Medulla oblongata (tissue), 1 donor: ENCODE measurements around the gene PSAP.

Experiments
- DNase-seq: peaks from one replicate; pipeline ENCODE4 v3.0.0-alpha.2; 2015; ENCODE audit errors: extremely low spot score

PSAP gene

DNA sequence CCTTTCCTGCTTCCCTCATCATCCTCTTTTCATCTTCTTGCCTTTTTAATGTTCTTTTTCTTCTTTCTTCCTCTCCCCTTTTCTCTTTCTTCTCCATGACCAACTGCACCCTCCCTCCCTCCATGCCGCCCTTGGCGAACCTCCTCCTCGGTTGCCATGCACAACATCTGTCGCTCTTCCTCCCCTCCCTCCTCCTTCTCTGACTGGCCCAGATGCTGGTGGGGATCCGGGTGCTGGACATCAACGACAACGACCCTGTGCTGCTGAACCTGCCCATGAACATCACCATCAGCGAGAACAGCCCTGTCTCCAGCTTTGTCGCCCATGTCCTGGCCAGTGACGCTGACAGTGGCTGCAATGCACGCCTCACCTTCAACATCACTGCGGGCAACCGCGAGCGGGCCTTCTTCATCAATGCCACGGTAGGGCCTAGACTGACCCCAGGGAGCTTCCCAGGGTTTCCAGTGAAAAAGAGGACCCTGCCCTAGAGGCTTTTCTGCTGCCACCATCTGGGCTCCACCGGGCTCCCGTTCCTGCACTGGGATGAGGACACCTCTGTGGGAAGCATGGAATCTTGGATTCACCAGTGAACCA lies 66.3 kb downstream of the PSAP start:
- DNase-seq, result no peak

DNA sequence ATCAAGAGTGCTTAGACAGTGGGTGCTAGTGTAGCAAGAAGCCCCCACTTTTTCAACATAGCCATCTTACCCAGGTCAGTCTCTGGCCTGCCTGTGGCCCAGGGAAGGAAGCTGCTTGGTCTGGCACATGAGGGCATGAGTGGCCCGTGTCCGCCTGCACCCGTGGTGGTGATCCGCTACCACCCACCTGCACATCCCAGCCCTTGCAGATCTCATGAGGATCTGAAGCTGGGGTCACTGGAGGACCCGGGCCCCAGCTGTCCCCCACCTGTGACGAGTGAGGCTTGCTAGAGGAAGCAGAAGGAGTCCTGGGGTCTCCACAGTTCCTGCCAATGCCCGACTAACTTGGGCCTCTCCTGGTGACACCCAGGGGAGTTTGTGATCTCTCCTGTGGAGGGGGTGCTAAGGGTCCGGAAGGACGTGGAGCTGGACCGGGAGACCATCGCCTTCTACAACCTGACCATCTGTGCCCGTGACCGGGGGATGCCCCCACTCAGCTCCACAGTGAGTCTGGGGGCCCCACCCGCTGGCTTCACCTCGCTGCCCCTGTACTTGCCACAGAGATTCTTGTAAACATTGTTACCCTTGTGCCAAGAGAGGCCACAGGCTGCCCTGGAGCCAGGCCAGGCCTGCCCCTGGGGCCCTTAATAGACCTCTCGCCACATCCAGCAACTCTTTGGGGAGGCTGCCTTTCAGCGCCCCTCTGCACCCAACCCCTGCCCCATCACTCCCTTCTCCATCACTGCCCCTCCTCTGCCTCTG lies 67.0 kb downstream of the PSAP start:
- no peak for DNase-seq

DNA sequence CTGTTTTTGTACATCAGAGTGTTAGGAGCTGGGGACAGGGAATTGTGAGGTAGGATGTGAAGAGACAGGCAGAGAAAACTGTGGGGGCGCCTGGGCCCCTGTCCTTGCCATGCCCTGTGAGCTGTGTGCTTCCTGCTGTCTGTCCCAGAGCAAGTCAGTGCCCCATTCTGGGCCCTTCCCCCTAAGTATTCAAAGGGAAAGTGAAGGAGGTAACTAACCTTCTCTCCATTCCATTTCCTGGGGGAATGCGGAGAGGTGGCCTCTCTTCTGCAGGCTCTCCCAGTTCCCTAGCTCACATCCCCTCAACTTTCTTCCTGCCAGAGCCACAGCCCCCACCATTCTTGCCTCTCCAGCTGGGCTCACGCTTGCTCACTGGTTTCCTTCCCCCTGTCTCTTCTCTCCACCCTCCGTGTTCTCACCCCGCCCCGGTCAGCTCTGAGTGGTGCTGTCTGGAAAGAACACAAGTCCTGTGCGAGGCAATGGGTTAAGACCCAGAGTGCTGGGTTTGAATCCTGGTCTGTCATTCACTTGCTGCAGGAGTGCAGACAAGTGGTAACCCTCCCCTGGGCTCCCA lies 68.0 kb downstream of the PSAP start:
- DNase-seq, result no peak

DNA sequence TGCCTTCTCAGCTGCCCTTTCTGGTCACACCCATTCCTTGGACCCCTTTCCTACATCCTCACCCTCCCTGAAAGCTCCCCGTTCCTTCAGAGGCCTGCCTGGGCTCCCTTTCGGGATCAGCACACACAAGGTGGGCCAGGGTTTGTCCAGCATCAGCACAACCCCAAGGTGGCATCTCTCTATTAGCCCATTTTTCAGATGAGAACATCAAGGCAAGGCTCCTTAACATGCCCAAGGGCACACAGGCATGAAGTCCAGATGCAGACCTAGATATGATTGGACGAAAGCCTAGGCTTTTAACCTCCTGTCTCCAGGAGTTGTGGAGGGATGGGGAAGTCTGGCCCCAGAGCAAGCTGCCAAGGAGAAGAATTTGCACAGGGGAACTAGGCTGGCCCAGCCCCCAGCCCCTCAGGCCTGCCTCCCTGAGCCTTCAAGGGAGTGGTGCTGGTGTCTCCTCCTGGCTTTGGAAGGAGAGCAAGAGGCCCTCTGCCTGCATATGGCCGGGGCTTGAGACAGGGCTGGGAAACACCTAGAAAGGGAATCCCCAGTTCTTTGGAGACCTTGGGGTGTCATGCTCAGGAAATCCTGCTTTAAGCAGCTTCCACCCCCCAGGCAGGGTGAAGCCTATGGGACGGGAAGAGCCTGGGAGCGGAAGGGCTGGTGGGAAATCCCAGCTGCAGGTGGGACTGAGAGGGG lies 68.7 kb downstream of the PSAP start:
- DNase-seq, result no peak

DNA sequence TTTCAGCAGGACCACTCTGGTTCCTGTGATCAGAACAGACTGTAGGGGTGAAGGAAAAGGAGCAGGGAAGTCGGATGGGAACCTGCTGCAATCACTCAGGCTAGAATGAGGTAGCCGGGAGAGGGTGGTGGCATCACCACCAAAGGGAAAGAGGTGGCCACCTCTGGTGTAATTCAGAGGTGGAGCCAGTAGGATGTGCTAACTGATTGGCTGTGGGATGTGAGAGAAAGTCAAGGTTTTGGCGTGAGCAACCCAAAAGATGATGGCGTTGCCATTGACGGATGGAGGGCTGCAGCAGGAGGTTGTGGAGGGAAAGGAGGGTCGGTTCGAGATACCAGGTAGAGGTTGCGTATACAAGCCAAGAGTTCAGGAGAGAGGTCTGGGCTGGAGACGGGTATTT lies 70.3 kb downstream of the PSAP start:
- no peak for DNase-seq

DNA sequence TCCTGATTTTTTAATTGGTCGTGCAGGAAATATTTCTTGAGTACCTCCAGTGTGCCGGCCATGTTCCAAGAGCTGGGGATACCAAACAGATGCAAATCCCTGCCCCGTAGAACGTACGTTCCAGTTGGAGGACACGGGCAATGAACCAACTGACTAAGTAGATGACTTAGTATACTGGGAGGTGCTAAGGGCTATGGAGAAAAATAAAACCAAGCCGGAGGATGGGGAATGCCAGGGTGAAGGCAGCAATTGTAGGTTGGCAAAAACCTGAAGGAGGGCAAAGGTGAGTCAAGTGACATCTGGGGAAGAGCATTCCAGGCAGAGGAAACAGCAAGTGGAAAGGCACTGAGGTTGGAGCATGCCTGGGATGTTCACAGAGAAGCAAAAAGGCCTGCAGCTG lies 70.9 kb downstream of the PSAP start:
- DNase-seq, result no peak

DNA sequence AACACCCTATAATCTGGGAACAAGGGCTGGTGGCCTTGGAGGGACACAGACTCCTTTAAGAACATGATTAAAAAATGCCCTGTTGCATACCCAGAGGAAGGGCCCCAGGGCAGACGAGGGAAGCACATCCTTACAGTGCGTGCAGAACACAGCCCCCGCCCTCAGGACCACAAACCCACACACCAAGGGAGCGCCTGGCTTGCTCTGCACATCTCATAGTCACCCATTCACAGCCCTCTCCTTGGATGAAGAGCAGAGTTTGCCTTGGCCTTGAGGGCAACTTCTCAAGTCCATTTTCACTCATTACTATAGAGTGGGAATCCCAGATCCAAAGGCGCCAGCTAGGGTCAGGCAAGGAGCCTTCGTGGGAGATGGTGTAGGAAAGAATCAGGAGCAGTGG lies 71.4 kb downstream of the PSAP start:
- DNase-seq, result no peak

DNA sequence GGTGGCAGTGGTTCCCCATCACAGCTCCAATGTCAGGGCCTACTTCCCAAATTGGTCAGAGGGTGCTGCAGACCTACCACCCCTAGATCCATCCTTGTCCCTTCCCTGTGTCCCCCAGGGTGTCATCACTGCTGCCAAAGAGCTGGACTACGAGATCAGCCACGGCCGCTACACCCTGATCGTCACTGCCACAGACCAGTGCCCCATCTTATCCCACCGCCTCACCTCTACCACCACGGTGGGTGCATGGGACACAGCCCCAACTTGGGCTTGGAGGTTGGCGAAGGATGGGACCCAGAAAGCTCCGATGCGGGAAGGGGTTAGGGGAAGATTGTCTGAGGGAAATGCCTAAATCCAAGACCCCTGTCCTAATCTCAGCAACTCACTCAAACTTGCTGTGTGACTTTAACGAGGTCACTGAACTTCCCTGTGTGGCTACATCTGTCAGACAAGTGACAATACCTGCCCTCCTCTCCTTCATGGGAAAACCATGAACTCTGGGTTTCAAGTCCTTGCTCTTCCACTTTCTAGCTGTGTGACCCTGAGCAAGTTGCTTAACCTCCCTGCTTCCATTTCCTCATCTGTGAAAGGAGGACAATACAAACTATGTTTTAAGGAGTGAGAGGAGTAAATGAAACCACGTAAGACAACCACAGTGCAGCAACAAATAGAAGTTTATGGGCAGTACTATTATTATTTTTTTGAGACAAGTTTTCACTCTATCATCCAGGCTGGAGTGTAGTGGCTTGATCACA lies 72.8 kb downstream of the PSAP start:
- no peak for DNase-seq

DNA sequence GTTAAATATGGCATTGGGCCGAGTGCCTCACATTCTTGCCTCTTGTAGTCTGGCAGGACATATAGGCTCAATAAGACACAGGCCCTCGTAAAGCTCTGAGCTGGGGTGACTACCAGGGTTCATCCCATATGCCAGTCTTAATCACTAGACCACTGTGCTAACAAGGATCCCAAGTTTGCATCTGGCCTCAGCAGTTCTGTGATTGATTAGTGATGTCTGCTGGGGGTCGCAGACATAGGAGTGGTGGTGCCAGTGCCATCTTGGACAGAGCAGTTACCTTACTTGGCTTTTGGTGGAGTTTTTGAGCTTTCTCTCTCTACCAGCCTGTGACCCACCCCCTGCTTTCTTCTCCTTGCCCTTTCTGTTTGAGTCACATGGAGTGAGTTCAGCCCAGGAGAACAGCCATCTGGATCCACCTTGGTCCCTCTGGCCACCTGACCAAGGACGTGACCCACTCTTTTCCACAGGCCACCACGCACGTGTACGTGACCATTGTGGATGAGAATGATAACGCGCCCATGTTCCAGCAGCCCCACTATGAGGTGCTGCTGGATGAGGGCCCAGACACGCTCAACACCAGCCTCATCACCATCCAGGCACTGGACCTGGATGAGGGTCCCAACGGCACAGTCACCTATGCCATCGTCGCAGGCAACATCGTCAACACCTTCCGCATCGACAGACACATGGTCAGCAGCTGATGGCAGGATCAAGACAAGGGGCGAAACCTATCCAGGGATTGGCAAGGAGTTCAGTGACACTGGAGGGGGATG lies 73.7 kb downstream of the PSAP start:
- DNase-seq, result no peak

DNA sequence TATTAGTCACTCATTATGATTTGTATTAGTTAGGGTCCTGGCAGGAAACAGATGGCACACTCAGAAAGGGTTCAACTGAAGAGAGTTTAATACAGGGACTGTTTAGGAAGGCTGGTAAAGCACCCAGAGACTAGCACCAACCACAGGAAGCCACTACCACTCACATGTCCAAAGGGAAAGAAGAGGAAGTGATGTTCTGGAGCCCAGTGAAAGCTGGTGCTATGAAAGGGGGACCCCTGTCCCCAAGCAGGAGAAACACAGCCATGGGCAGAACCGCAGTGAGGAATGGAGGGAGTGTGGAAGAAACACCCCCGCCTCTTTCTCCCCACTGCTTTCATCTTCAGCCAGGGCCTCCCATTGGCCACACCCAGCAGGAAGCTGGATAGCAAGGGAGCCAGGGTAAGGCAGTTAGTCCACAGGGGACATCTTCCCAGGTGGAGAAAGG lies 74.5 kb downstream of the PSAP start:
- peak; percentile 73 for DNase-seq

DNA sequence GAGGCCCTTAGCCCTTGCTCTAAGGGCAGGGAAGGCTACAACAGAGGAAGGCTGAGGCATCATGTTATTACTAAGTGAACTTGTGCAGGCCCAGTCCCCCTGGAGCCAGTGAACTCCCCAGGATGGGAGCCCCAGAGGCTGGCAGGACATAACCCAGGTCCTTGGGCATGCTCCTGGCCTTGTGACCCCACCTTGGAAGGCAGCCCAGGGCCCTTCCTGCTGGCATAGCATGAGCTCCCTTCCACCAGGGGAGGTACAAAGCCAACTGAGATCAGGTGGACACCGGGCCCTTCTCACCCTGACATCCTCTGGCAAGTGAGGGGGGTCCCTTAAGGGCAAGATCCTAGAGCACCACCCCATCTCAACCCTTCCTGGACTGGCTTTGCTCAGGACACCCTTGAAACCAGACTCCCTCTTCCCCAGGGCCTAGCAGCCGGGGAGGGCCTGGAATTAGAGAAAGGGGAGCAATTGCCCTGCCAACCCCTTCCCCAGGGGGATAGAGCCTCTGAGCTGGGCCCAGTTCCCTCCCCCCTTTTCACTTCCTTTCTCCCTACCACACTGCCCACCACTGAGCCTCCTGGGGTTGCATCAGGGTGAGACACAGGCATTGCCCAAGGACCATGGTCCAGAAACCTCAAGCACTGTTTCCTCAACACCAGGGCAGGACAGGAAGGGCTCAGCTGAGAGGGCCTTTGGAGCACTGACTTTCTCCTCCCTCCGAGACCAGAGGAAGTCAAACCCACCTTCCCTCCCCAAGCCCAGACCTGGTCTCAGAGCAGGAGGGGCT lies 75.9 kb downstream of the PSAP start:
- peak; percentile 76 for DNase-seq

DNA sequence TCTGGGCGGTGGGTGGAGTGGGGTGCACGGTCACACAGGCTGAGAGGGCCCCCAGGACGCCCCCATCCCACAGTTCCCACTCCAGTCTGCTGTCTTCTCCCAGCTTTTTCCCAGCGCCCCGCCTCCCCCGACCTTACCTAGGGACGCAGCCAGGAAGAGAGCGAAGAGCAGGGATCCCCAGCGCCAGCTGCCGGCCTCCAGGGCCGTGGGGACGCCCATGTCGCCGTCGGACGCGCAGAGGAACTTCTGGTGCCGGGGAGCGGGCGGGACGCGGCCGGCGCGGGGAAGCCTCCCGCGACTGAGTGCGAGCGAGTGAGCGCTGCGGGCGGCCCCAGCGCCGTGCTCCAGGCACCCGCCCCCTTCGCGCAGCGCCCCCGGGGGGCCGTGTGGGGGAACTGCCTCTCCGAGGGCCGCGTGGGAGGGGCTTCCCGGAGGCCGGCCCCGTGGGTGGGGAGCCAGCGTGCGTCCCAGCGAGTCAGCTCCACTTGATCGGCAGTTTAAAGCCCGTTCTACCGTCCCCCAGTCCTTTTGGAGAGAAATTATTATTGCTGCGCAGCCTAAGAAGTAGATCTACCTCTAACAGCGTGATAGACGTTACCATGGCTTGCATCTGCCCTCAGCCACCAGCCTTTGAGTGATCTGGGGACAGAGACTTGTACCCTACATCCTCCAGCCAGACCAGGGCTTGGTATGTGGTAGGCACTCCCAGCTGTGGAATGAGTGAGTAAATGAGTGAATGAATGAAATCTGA lies 77.7 kb downstream of the PSAP start, which contains the start of gene VSIR:
Gene VSIR, minus strand, starts transcription at position 300 of the 751 bp plus-strand sequence. Its CDS starts 81 bp downstream, at position 219.
- peak; percentile 88 for DNase-seq

DNA sequence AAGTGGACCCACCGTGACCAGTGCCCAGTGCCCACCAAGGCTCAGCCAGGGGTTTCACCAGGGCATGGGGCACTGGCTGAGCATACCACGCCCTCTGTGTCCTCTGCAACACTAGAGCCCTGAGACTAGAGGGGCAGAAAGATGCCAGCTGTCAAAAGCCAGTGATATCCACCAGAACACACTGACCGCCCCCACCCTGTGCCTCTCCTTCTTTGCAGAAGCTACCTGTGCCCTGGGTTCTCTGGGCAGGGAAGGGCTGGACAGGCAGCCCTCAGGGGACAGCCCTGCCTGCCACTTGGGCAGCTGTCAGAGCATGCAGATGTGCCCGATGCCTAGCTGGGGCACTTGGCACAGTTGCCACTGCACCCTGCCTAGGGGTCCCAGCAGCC lies 78.2 kb downstream of the PSAP start:
- DNase-seq, result no peak

DNA sequence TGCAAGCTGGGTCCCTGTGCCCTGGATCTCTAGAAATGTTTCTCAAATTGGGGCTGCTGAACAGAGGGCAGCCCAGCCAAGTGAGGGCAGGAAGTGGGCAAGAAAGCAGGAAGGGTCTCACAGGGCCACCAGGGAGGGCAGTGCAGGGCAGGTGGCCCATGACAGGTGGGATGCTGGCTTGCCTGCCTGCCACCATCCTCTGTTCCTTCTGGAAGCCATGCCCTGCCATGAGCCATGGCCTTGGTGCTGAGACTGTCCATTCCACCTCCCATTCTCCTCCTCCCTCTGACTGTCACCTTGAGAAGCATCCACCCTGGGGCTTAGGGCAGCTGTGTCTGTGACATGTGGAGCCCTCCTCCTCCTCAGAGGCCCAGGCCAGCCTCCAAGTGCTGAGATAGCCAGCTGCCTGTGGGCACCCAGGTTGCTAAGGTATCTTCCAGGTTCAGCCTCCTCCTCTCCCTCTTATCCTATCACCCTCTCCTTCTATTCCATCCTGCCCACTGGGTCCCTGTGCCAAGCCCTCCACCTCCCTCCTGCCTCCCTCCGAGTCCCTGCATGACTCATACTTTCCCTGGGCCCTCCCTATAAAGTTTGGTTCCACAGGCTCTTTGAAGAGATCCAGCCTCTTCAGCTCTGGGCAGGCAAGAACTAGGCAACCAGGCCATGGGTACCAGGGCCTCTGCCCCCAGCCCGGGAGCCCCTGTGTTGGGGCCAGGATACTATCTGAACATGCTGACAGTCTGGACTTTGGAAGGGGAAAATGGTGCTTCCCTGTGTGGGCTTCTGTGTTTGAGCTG lies 79.0 kb downstream of the PSAP start:
- DNase-seq, result no peak

DNA sequence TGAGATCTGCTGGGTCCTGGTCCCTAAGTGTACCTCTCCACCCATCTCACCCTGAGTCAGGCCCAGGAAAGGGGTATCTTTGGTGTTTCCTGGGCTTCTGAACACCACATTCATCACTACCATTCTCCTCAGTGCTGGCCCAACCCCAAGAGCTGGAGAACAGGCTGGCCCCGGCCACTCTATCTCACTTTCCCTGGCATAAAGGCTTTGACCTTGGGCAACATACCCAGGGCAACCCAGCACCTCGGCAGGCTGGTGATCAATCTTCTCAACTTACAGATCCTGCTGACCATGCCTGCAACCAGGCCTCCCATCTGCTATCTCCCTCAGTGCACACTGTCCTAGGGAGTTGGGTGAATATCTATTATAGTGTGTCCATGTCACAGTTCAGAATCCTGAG lies 79.8 kb downstream of the PSAP start:
- no peak for DNase-seq

DNA sequence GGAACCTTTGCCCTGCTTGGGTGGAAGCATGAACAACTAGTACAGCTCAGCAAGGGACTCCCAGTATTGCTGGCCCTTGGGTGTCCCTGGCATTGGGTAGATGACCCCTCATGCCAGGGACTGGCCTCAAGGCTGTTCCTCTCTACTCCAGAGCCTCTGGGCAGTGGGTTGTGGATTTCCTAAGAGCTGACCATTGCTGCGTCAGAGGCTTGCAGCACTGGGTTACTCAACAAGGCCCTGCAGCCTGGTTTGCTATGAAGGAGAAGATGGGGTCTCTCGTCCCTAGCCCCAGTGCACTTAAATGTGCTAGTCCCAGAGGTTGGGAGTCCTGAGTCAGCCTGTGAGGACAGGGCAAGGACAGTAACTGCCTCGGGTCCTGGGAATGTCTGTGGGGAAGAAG lies 80.3 kb downstream of the PSAP start:
- no peak for DNase-seq

DNA sequence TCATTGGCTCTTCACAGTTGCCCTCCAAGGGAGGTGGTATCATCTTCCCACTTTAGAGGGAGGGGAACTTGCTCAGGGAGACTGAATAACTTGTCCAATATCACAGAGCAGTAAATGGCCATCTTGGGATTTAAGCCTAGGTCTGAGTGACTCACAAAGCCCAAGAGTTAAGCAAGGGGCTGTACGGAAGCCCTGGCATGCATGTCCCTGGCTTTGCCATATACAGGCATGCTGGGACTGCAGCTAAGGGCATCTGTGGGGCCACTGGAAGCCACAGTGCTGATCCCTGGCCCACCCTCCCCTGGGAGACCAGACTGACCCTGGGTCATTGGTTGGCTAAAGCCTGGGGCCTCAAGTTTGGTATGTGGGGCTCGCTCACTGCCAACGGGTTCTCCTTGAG lies 80.8 kb downstream of the PSAP start:
- no peak for DNase-seq

DNA sequence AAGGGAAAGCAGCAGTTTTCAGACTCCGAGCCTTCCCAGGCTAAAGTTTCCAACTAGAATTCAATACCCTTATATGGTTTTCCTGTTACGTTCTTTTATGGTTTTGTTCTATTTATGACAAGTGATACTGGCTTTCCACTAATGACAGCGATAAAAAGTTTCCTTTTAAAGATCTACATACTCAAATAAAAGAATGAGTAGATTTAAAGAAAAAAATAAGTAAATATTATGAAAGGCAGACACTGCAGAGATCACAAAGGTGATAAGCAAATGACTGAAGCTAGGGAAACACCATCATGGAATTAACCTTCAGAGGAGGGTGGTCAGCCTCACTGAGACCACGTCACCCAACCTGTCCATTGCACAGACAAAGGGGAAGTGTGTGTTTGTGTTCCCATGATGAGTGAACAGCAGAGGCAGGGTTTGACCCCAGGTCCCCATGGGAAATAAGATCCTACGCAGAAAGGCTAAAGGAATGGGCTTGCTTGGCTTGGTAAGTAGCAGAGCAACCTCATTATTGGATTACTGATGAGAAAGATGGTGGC lies 81.7 kb downstream of the PSAP start:
- DNase-seq, result no peak
